Amniotic stem cell (primary cell): ENCODE data around the gene FGR.
"Not testable (repeated sequence)": the region's sequence is repeated elsewhere in the genome, so short reads cannot be mapped to it uniquely, and the experiment has no call there.

Experiments
- DNase-seq: peaks from one replicate; lab custom pipeline; 2025; lab: John Stamatoyannopoulos, UW

FGR gene

DNA sequence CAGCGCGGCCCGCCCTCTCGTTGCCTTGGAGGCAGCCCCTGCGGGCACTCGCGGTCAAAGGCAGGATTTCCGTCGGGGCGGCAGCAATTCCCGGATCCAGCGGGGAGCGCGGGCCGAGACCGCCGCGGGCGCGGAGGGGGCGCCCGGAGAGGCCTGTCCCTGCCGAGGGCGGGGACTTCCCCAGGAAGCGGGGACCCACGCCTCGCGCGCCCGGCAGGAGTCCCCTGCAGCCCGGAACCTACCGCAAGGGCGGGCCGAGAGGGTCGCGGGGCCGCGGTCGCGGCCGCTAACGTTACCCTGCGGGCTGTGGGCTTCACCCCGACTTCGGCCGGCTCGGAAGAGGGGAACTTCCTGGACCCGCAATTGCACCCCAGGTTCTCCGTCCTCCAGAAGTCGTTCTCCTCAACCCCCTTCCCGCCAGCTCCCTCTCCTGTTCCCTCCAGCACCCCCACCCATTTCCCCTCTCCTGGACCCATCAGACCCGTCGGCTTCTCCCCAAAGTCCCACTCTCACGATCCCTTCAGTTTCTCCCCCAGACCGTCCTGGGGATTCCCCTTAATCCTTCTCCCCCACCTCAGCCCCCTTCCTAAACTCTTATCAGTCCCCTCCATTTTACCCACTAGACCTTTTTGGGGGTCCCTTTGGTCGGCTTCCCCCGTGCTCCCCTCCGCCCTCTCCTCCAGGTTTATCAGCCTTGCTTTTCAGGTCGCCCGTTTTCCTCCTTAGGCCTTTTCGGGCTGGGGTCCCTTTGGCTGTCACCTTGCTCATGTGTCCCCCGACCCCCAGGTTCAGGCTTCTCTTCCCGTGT, 604 bp downstream of the FGR start:
- DNase-seq: no peak

DNA sequence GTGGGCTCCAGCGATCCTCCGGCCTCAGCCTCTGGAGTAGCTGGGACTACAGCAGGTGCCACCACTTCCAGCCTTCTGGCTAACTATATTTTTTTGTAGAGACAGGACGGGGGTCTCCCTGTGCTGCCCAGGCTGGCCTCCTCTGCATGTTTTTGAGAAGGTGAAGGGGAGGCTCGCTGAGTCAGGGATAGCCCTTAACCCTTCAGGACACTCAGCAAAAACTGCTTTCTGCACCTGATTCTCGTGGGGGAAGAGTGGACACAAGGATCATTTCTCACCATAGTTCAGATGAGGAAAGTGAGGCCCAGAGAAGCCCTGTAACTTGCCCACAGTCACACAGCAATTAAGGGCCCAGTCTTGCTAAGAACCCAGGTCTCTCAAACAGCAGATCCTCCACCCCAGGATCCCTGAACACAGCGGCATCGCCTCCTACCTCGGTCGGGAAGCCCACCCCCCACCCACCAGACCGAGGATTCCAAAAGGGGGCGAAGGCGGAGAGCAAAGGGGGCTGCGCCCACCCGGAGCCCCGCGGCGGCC, 1.3 kb downstream of the FGR start:
- DNase-seq: no peak

DNA sequence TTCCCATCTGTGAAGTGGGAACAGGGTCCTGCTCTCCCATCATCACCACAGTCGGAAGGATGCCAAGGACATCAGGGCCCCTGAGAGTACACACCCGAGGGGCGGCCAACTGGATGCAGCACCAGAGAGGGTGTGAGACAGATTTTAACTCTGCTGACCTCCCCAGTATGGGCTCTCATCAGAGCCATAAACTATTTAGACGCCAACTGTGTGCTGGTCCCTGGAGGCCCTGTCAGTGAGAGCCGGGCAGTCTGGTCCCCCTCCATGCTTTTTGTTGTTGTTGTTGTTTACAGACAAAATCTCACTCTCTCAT, 1.7 kb downstream of the FGR start:
- no peak for DNase-seq

GRCh38 chr1:27632387-27633297, 2.3 kb downstream of the FGR start:
- no peak for DNase-seq

DNA sequence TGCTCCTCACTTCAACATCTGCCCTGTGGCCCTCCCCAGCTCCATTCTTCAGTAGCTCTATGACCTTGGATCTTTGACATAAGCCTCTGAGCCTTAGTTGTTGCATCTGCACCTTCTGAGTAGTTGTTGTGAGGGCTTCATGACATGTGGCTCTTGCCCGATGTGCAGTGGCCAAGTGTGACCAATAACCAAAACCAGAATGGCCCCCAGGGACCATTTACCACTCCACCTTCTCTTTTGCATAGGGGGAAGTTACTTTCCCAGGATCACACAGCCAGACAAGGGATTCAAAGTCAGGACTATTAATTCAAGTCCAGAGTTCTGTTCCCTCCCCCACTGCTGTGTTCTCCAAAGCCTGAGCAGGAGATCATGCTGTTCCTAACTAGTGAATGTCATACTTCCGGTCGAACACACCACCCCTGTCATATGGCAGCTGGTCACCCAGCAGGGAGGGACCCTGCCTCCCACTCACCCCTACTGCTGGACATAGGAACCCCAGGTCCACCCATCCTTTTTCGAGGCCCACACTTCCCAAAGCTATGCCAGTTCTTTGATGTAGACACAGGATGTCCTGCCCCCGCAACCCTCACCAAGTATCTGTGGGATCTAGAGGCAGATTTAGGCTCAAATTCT, 4.0 kb downstream of the FGR start:
- DNase-seq: no peak

DNA sequence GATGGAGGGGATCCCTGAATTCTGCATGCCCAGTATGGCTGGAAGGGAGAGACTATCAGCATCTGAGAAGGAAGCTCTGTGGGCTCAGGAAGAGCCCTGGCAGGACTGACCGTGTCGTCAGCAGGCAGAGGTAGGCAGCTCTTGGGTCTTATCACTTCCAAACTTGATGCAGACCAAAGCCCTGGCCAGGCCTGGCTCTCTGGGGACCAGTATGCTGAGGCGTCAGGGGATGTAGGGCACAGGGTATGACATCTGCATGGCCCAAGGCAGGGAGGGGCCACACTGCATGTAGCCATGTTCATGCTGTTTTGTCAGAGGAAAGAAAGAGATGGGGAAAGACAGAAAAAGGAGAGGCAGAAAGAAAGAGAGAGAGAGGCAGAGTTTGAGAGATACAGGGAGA, 6.3 kb downstream of the FGR start:
- no peak for DNase-seq

DNA sequence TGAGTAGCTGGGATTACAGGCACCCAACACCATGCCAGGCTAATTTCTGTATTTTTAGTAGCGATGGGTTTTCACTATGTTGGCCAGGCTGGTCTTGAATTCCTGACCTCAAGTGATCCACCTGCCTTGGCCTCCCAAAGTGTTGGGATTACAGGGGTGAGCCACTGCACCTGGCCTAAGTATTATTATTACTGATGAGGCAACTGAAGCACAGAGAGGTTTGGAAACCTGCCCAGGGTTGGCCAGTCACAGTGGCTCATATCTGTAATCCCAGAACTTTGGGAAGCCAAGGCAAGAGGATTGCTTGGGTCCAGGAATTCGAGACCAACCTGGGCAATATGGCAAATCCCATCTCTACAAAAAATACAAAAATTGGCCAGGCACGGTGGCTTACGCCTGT, 7.3 kb downstream of the FGR start:
- DNase-seq: not testable (repeated sequence)

DNA sequence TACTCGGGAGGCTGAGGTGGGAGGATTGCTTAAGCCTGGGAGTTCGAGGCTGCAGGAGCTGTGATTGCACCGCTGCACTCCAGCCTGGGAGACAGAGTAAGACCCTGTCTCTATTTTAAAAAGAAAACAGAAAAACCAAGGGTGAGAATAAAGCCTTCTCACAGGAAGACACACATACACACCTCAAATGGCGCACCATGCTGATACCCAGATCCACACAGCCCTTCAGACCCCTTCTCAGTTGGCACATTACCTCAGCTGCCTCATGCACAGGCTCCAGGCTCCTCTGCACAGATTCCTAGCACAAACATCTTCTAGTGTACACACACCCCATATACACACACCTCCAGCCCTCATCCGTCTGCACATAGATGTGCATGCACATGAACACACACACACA, 7.9 kb downstream of the FGR start:
- no peak for DNase-seq

DNA sequence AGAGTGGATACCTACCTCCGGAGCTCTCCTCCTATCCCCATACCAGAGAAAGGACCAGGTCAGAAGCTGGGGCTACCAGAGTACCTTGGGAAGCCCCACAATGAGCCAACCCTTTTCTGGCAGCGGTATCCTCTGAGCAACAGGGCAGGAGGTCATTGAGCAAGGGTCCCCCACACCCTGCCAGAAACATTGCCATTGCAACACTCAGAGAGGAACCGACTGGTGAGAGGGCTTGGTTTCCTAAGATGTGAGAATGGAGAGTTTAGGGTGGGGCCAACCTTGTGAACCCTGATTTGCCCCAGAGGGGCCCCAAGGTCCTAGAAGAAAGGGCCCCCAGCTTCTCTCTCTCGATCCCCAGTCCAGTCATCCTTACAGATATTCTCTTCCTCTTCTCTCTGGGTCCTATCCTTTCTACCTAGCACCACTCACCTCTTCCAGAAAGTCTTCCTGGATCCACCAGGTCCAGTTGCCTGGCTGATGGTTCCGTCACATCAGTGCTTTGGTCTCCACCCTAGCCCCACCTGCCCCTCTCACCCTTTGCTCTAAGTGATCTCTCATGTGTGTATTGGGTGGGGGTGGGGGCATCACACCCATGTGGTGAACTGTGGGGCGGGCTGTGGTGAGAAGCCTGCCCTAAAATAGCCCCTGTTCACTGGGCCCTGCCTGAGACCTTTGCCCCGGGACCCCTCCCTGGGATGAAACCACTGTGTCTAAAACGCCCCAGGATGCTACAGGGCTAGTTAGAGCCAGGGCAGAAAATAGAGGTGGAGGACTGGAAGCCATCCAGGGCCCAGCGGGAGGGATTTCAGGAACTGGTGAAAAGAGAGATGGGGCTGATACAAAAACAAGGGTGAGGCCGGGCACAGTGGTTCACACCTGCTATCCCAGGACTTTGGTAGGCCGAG, 8.7 kb downstream of the FGR start:
- no peak for DNase-seq

GRCh38 chr1:27624467-27625178, 10.4 kb downstream of the FGR start:
- DNase-seq: no peak

- DNase-seq: no peak
Measured at GRCh38 chr1:27623327-27624212, 11.4 kb downstream of the FGR start.

GRCh38 chr1:27622828-27623227, 12.2 kb downstream of the FGR start:
- no peak for DNase-seq

DNA sequence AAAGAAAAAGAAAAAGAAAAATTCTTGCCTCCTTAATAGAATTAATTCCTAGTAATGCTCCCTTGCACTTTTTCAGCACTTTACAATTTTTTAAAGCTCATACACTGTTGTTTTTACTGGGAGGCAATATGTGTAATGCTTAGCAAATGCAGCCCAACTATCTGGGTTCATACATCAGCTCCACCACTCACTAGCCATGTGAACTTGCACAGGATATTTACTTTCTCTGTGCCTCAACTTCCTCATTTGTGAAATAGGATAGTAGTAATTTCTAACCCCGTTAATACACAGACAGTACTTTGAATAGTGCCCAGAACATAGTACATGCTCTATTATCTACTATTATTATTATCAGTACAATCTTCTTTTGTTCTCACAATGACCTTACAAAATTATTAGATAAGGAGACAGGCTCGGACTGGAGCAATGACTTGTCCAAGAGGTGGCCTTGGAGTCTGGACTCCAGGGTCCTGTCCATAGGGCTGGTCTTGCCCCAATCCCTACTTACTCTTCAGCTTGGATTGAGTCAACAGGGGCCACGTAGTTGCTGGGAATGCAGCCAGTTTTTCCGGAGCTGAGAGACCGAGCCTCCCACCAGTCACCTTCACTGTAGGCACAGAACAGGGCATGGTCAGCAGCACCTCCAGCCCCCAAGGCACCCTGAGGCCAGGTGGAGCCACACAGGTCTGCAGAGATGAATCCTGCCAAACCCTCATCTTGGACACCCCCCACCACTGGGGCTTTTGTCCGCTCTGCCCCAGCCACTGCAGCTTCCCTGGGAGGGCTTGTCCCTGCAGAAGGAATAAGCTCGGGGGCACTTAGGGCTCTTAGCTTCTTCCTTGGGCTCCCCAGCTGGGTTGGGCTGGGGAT, 13.7 kb downstream of the FGR start:
- DNase-seq: no peak

- not testable (repeated sequence) for DNase-seq
Measured at GRCh38 chr1:27619782-27620438, 15.1 kb downstream of the FGR start.

DNA sequence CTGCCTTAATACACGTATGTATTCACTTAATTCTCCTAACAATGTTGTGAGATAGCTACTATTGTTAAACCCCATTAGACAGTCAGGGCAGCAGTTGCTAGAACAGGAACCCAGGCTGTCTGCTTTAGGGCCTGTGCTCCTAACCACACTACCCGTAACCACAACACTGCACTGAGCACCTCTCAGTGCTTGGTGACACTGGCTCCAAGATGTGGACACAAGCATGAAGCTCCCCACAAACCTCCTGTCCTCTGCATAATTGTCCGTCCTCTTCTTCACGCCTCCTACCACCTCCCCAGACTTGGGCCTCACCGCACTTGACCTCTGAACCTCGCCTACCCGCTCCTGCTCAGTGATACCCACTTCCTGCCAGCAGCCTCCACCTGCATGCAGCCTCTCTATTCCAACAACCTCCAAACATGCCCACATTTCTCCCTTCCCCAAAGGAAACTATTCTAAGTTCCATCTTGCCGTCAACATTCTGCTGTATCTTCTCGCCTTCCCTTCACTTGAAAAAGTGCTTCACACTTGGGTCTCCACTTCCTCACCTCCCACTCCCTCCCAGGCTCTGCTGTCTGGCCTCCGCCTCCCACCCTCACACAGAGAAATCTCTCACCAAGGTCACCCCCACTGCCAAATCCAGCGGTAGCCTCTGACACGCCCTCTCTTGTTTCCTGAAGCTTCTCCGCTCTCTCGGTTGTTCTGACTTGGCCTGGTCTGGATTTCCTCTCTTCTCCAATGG, 16.5 kb downstream of the FGR start:
- DNase-seq: no peak

GRCh38 chr1:27617420-27617819, 17.6 kb downstream of the FGR start:
- no peak for DNase-seq

DNA sequence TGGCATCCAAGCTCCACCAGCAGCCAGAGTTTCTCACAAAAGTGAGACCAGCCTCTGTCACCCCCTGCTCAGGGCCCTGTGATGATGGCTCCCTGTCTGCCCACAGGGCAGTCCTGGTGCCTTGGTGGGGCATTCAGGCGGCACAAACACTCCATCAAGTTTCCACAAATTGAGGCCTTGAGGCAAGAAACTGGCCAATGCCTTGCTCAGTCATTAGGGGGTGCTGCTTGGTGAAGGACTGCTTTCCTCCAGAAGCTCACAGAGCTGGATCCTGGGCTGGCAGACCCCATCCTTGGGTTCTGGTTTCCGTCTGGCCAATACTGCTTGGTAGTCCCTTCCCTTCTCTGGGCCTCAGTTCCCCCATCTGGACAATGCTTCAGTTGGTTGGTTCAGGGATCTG, 18.5 kb downstream of the FGR start:
- DNase-seq: no peak
